ENCODE data around the gene PSMC3.

GRCh38 chr11:47466201-47466600 lies 40.0 kb upstream of the PSMC3 start:
- TF ChIP-seq, protein P1, sequence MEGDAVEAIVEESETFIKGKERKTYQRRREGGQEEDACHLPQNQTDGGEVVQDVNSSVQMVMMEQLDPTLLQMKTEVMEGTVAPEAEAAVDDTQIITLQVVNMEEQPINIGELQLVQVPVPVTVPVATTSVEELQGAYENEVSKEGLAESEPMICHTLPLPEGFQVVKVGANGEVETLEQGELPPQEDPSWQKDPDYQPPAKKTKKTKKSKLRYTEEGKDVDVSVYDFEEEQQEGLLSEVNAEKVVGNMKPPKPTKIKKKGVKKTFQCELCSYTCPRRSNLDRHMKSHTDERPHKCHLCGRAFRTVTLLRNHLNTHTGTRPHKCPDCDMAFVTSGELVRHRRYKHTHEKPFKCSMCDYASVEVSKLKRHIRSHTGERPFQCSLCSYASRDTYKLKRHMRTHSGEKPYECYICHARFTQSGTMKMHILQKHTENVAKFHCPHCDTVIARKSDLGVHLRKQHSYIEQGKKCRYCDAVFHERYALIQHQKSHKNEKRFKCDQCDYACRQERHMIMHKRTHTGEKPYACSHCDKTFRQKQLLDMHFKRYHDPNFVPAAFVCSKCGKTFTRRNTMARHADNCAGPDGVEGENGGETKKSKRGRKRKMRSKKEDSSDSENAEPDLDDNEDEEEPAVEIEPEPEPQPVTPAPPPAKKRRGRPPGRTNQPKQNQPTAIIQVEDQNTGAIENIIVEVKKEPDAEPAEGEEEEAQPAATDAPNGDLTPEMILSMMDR (IDR thresholded peaks at IDR 0.05; ENCODE audit: insufficient read depth, low read depth, low read length): no peak
- TF ChIP-seq EZH2 (IDR thresholded peaks at IDR 0.05; ENCODE audit: insufficient read depth, low read length): no peak

Data from astrocyte (in vitro differentiated cells and primary cell).